H9 (cell line): ENCODE data around the gene RAB35. TPM values are rescaled to one million over a fixed set of nuclear protein-coding genes. Genes with fewer than 3 reads are reported as not detected.

ENCODE experiments used
- DNase-seq: peaks from one replicate; pipeline ENCODE4 v3.0.0-alpha.2; 2017
- H2AFZ ChIP-seq: one replicate; pipeline ENCODE4 v1.6.1; 2013; ENCODE audit warnings: mild to moderate bottlenecking, low read length, control low read depth, moderate library complexity
- H2AK5ac ChIP-seq: 2 replicates; pipeline ENCODE4 v1.6.1; 2013; ENCODE audit warnings: low read length, control low read depth, mixed read lengths; ENCODE audit not compliant: insufficient read length
- H2BK120ac ChIP-seq: one replicate; pipeline ENCODE4 v1.6.1; 2013; ENCODE audit warnings: low read depth, mild to moderate bottlenecking, low read length, control low read depth, inconsistent platforms; ENCODE audit not compliant: poor library complexity, severe bottlenecking
- H2BK12ac ChIP-seq: 2 replicates; pipeline ENCODE4 v1.6.1; 2013; ENCODE audit warnings: low read length, control low read depth, mixed read lengths, low read depth; ENCODE audit not compliant: insufficient read length
- H2BK15ac ChIP-seq: 2 replicates; pipeline ENCODE4 v1.6.1; 2013; ENCODE audit warnings: low read depth, low read length, control low read depth
- H2BK20ac ChIP-seq: one replicate; pipeline ENCODE4 v1.6.1; 2013; ENCODE audit warnings: low read depth, mild to moderate bottlenecking, low read length, control low read depth, inconsistent platforms; ENCODE audit not compliant: poor library complexity, severe bottlenecking
- H2BK5ac ChIP-seq: 2 replicates; pipeline ENCODE4 v1.6.1; 2013; ENCODE audit warnings: low read length, control low read depth, mixed read lengths; ENCODE audit not compliant: insufficient read length
- H3K14ac ChIP-seq: 2 replicates; pipeline ENCODE4 v1.6.1; 2013; ENCODE audit warnings: low read length, control low read depth; ENCODE audit not compliant: insufficient read depth
- H3K18ac ChIP-seq: 2 replicates; pipeline ENCODE4 v1.6.1; 2013; ENCODE audit warnings: low read depth, mild to moderate bottlenecking, mixed read lengths, low read length, control low read depth; ENCODE audit not compliant: insufficient read length
- H3K23ac ChIP-seq: 2 replicates; pipeline ENCODE4 v1.6.1; 2013; ENCODE audit warnings: low read length, control low read depth, mixed read lengths, low read depth; ENCODE audit not compliant: insufficient read length
- H3K23me2 ChIP-seq: 2 replicates; pipeline ENCODE4 v1.6.1; 2013; ENCODE audit warnings: low read depth, mild to moderate bottlenecking, mixed read lengths, low read length, control low read depth; ENCODE audit not compliant: insufficient read length, poor library complexity, severe bottlenecking
- H3K27ac ChIP-seq: 2 replicates; pipeline ENCODE4 v1.5.1; 2013; ENCODE audit warnings: low read length, control low read depth, mixed read lengths, low read depth; ENCODE audit not compliant: insufficient read length
- H3K27me3 ChIP-seq: 2 replicates; pipeline ENCODE4 v1.6.1; 2013; ENCODE audit warnings: low read length, control low read depth, inconsistent platforms; ENCODE audit not compliant: insufficient read depth
- H3K4ac ChIP-seq: 2 replicates; pipeline ENCODE4 v1.6.1; 2013; ENCODE audit warnings: low read depth, mild to moderate bottlenecking, control low read depth, inconsistent platforms, low read length, moderate library complexity
- H3K4me1 ChIP-seq: 2 replicates; pipeline ENCODE4 v1.6.1; 2013; ENCODE audit warnings: low read length, control low read depth, inconsistent platforms; ENCODE audit not compliant: insufficient read depth
- H3K4me2 ChIP-seq: 2 replicates; pipeline ENCODE4 v1.6.1; 2013; ENCODE audit warnings: low read length, control low read depth, mixed read lengths; ENCODE audit not compliant: insufficient read length, insufficient read depth
- H3K56ac ChIP-seq: 2 replicates; pipeline ENCODE4 v1.6.1; 2013; ENCODE audit warnings: low read depth, mild to moderate bottlenecking, mixed read lengths, low read length, control low read depth; ENCODE audit not compliant: insufficient read length
- H3K79me1 ChIP-seq: 2 replicates; pipeline ENCODE4 v1.6.1; 2013; ENCODE audit warnings: low read depth, mild to moderate bottlenecking, moderate library complexity, low read length, control low read depth, inconsistent platforms; ENCODE audit not compliant: insufficient read depth, poor library complexity, severe bottlenecking
- H3K79me2 ChIP-seq: 2 replicates; pipeline ENCODE4 v1.6.1; 2013; ENCODE audit warnings: low read length, control low read depth, inconsistent platforms; ENCODE audit not compliant: insufficient read depth
- H3K9ac ChIP-seq: 2 replicates; pipeline ENCODE4 v1.6.1; 2013; ENCODE audit warnings: low read length, control low read depth, mixed read lengths; ENCODE audit not compliant: insufficient read length; ENCODE audit errors: extremely low read depth
- H3K9me3 ChIP-seq: one replicate; pipeline ENCODE4 v1.6.1; 2013; ENCODE audit warnings: low read depth, low read length, inconsistent platforms; ENCODE audit not compliant: control insufficient read depth
- H3T11ph ChIP-seq: one replicate; pipeline ENCODE4 v1.6.1; 2013; ENCODE audit warnings: mild to moderate bottlenecking, low read length, control low read depth, inconsistent platforms
- H4K20me1 ChIP-seq: one replicate; pipeline ENCODE4 v1.6.1; 2013; ENCODE audit not compliant: control insufficient read depth, insufficient read length, insufficient read depth
- H4K5ac ChIP-seq: 2 replicates; pipeline ENCODE4 v1.6.1; 2013; ENCODE audit warnings: low read depth, mild to moderate bottlenecking, mixed read lengths, low read length, control low read depth; ENCODE audit not compliant: insufficient read length
- H4K8ac ChIP-seq: replicated peaks from 2 replicates; pipeline ENCODE4 v1.6.1; 2013; ENCODE audit warnings: low read length, control low read depth, mixed read lengths, low read depth; ENCODE audit not compliant: insufficient read length
- H4K91ac ChIP-seq: 2 replicates; pipeline ENCODE4 v1.6.1; 2013; ENCODE audit warnings: low read depth, mild to moderate bottlenecking, moderate library complexity, mixed read lengths, low read length, control low read depth; ENCODE audit not compliant: insufficient read length
- H3K27ac Mint-ChIP-seq, 3 experiments: 2 replicates in 2 of 3; 3 replicates in 1 of 3; pipeline ENCODE4 v1.8.0; 2020 to 2021; ENCODE audit warnings: mixed read lengths in 3 of 3, mild to moderate bottlenecking in 1 of 3, moderate library complexity in 1 of 3
- H3K27me3 Mint-ChIP-seq: 2 replicates; pipeline ENCODE4 v1.8.0; 2021; ENCODE audit warnings: low read depth, mild to moderate bottlenecking, moderate library complexity, mixed read lengths
- H3K36me3 Mint-ChIP-seq, 3 experiments: 2 replicates in 2 of 3; 3 replicates in 1 of 3; pipeline ENCODE4 v1.8.0; 2020 to 2021; ENCODE audit warnings: low read depth in 3 of 3, mixed read lengths in 3 of 3; ENCODE audit not compliant: insufficient read depth in 1 of 3
- H3K4me1 Mint-ChIP-seq, 2 experiments: 2 replicates each; pipeline ENCODE4 v1.8.0; 2020; ENCODE audit warnings: mixed read lengths in 2 of 2
- H3K4me3 Mint-ChIP-seq, 2 experiments: 2 replicates in 1 of 2; 3 replicates in 1 of 2; pipeline ENCODE4 v1.8.0; 2020 to 2021; ENCODE audit warnings: mild to moderate bottlenecking in 2 of 2, mixed read lengths in 2 of 2, moderate library complexity in 1 of 2
- H3K9me3 Mint-ChIP-seq, 2 experiments: 2 replicates in 1 of 2; 3 replicates in 1 of 2; pipeline ENCODE4 v1.8.0; 2020; ENCODE audit warnings: mild to moderate bottlenecking in 2 of 2, mixed read lengths in 2 of 2, moderate library complexity in 1 of 2
- CTCF ChIP-seq: fragments of 200-600 bp; sonication (generic); conservative IDR thresholded peaks from 3 replicates; pipeline ENCODE4 v1.8.0; 2021; ENCODE audit warnings: antibody characterized with exemption, mild to moderate bottlenecking
- WGBS: extraction: QIAGEN DNeasy Blood & Tissue Kit; methylation state at CpG from one replicate; pipeline ENCODE4 v1.1.7; 2013; ENCODE audit warnings: missing lambda C conversion rate, low lambda C conversion rate, mixed read lengths; ENCODE audit not compliant: insufficient read length; ENCODE audit errors: extremely low coverage; 5-methylcytosine and 5-hydroxymethylcytosine counted together
- total RNA-seq: library from RNA; stranded (reverse); gene quantifications from 2 replicates; pipeline ENCODE4 v1.2.1, GENCODE V29; 2021

Gene RAB35
- total RNA-seq, 1 experiment from 2014 or later = 60.0 TPM

- H3K27ac ChIP-seq = no peak overlapping the region
- no peak overlapping the region for H2BK5ac ChIP-seq
- H4K20me1 ChIP-seq = no peaks in the 10 kb centered on the region
- DNase-seq = no peak
- H2BK120ac ChIP-seq = no peak overlapping the region
- no peak overlapping the region for H4K8ac ChIP-seq
- H3K9me3 ChIP-seq = no peaks in the 10 kb centered on the region
- no peak overlapping the region for H2AK5ac ChIP-seq
- H3K4me1 ChIP-seq = peaks cover 5% of the 10 kb centered on the region; the same call in 1 of the 2 replicates
- H3K4ac ChIP-seq = no peak overlapping the region
- no peaks in the 10 kb centered on the region for H3K79me2 ChIP-seq
- no peaks in the 10 kb centered on the region for H3K23me2 ChIP-seq
- no peaks in the 10 kb centered on the region for H3K79me1 ChIP-seq
- TF ChIP-seq CTCF = no peak
- H2BK12ac ChIP-seq = no peak overlapping the region
- no peaks in the 10 kb centered on the region for H3K27me3 ChIP-seq
- H3K9me3 Mint-ChIP-seq = no peaks in the 10 kb centered on the region
- H3K4me1 Mint-ChIP-seq = peaks cover 47 to 63% of the 10 kb centered on the region in 2 experiments
- no peak overlapping the region for H3T11ph ChIP-seq
- peaks cover 9 to 20% (median 20%) of the 10 kb centered on the region in 3 experiments; a peak in 6 of 7 replicates for H3K36me3 Mint-ChIP-seq
- H2BK15ac ChIP-seq = no peak overlapping the region
- H3K14ac ChIP-seq = no peak overlapping the region
- H3K56ac ChIP-seq = no peak overlapping the region
- peak overlapping the region; percentile 61 to 90 (median 87); a peak in 4 of 7 replicates for H3K27ac Mint-ChIP-seq
- no peak overlapping the region for H3K4me3 Mint-ChIP-seq
- H3K23ac ChIP-seq = no peak overlapping the region
- H3K4me2 ChIP-seq = no peak overlapping the region
- H3K18ac ChIP-seq = no peak overlapping the region
- H3K27me3 Mint-ChIP-seq = no peaks in the 10 kb centered on the region; the same call in 1 of the 2 replicates
- H3K9ac ChIP-seq = no peak overlapping the region
- no peak overlapping the region for H4K5ac ChIP-seq
- no peak overlapping the region for H4K91ac ChIP-seq
- no CpG with 5 or more reads among the region's 12 CpGs for WGBS
- H2AFZ ChIP-seq = no peak overlapping the region
- no peak overlapping the region for H2BK20ac ChIP-seq
Observed at GRCh38 chr12:120091371-120092090, 25.0 kb downstream of the RAB35 start.
